Measurements from ENCODE around the gene AMMECR1.

The AMMECR1 gene

DNA sequence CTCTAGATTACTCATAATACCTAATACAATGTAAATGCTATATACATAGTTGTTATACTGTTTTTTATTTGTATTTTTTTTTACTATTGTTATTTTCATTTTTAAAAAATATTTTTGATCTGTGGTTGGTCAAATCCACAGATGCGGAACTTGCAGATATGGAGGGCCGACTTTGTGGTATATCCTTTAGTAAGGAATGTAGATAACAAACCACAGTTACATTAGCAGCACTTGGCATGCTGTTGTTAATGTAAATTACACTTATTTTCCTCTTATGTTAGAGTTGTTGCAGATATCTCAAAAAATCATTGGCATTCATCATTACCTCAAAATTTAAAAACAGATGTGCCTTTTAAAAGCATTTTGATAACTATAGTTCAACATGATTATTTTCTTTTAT, 164.0 kb downstream of the AMMECR1 start:
- Histone ChIP-seq H3K27ac (ENCODE audit: low read depth, low read length) (no peak overlapping the region), H3K27me3 (ENCODE audit: control insufficient read depth, insufficient read depth, low read length) (no peaks in the 10 kb centered on the region), H3K9ac (ENCODE audit: low read length) (no peak overlapping the region), H3K4me3 (ENCODE audit: low read length) (no peak overlapping the region), H3K36me3 (ENCODE audit: control insufficient read depth, insufficient read depth, low read length) (no peaks in the 10 kb centered on the region), H3K4me1 (ENCODE audit: control insufficient read depth, insufficient read depth, low read length) (no peaks in the 10 kb centered on the region)

- Histone ChIP-seq H3K27me3 (ENCODE audit: control insufficient read depth, insufficient read depth, low read length) (no peaks in the 10 kb centered on the region), H3K9ac (ENCODE audit: low read length) (no peak overlapping the region), H3K4me1 (ENCODE audit: control insufficient read depth, insufficient read depth, low read length) (no peaks in the 10 kb centered on the region)
Observed at GRCh38 chrX:110153244-110153643, 164.6 kb downstream of the AMMECR1 start.

GRCh38 chrX:110146521-110146920, 171.4 kb downstream of the AMMECR1 start:
- no peak overlapping the region for H3K9ac ChIP-seq (ENCODE audit: low read length)
- H3K4me3 ChIP-seq (ENCODE audit: low read length) = no peak overlapping the region
- H3K36me3 ChIP-seq (ENCODE audit: control insufficient read depth, insufficient read depth, low read length) = no peaks in the 10 kb centered on the region
- no peaks in the 10 kb centered on the region for H3K4me1 ChIP-seq (ENCODE audit: control insufficient read depth, insufficient read depth, low read length)
- no peak overlapping the region for H3K27ac ChIP-seq (ENCODE audit: low read depth, low read length)
- H3K27me3 ChIP-seq (ENCODE audit: control insufficient read depth, insufficient read depth, low read length) = no peaks in the 10 kb centered on the region

More at GRCh38 chrX:110153244-110153643, 164.6 kb downstream of the AMMECR1 start:
- Histone ChIP-seq H3K36me3 (ENCODE audit: control insufficient read depth, insufficient read depth, low read length) (no peaks in the 10 kb centered on the region), H3K4me3 (ENCODE audit: low read length) (no peak overlapping the region), H3K27ac (ENCODE audit: low read depth, low read length) (no peak overlapping the region)

DNA sequence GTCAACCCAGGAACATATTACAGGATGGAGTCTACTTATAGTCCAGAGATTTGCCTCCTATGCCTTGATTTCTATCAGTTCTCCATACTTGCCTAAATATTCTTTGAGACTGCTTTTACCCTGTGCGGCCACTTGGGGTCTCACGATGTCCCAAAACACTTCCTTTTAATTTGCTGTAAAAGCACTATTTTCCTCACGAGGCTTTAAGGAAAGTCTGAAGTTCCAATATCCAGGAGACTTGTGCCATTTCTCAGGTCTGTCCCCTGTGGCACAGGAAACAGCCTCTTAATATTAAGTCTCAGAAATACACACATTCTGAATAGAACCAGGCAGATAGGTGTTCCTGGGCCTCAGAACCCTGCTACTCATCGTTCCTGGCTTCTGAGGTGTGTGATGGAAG, 172.0 kb downstream of the AMMECR1 start:
- no peak overlapping the region for H3K9ac ChIP-seq (ENCODE audit: low read length)
- no peaks in the 10 kb centered on the region for H3K36me3 ChIP-seq (ENCODE audit: control insufficient read depth, insufficient read depth, low read length)
- H3K4me3 ChIP-seq (ENCODE audit: low read length) = no peak overlapping the region
- no peak overlapping the region for H3K27ac ChIP-seq (ENCODE audit: low read depth, low read length)
- no peaks in the 10 kb centered on the region for H3K27me3 ChIP-seq (ENCODE audit: control insufficient read depth, insufficient read depth, low read length)
- H3K4me1 ChIP-seq (ENCODE audit: control insufficient read depth, insufficient read depth, low read length) = no peaks in the 10 kb centered on the region

GRCh38 chrX:110145311-110145710, 172.6 kb downstream of the AMMECR1 start:
- Histone ChIP-seq H3K4me1 (ENCODE audit: control insufficient read depth, insufficient read depth, low read length) (no peaks in the 10 kb centered on the region), H3K27me3 (ENCODE audit: control insufficient read depth, insufficient read depth, low read length) (no peaks in the 10 kb centered on the region), H3K36me3 (ENCODE audit: control insufficient read depth, insufficient read depth, low read length) (no peaks in the 10 kb centered on the region), H3K9ac (ENCODE audit: low read length) (no peak overlapping the region), H3K4me3 (ENCODE audit: low read length) (no peak overlapping the region), H3K27ac (ENCODE audit: low read depth, low read length) (no peak overlapping the region)

Measured in rectal smooth muscle tissue (tissue), 1 donor.